GM19467 (cell line): ENCODE measurements around the gene ABL1.

Experiments
- ATAC-seq: cut with Tn5 transposase; IDR thresholded peaks from one replicate; pipeline ENCODE4 v1.9.1; 2021; ENCODE audit warnings: mild to moderate bottlenecking, moderate library complexity; ENCODE audit not compliant: unreplicated experiment

The ABL1 gene

DNA sequence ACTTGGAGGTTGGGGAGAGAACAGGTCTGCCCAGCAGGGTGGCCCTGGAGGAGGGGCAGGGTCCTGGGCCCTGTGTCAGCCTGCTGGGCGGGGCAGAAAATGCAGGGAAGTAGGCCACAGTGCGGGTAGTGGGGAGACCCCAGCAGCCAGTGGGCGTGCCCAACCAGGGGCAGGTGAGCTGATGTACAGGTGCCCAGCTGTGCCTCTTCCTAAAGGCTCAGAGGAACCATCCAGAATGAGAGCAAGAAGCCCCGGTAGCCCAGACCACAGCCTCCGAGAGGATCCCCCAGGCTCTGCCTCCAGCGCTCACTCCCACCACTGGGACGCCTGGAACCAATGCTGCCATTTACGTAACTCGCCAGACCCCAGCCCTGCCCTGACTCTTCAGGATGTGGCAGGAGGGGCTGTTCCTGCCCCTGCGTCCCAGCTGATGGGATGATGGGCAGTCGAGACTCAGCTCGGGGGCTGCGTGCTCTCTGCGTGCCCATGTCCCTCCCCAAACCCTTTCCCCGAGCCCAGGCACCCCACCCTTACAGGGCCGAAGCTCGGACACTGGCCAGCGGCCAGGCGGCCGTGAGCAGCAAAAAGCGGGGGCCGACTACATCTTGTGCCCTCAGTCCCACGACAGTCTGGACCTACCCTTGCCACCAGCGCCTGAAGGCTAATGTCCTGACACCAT, 79.5 kb downstream of the ABL1 start:
- no peak for ATAC-seq

DNA sequence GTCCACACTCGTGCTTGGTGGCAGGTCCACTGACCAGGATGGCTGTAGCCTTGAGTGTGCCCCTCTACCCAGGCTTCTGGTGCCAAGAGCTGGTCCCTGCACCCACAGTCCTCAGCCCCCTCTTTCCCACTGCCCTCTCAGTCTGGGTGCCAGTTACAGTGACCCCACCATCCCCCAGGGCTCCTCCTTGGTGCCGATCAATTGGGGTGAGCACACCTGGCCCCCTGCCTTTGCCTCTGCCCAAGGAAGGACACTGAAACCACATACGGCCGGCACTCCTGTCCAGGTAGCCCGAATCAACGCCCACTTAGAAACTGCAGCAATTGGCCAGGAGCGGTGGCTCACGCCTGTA, 80.0 kb downstream of the ABL1 start:
- ATAC-seq = no peak

DNA sequence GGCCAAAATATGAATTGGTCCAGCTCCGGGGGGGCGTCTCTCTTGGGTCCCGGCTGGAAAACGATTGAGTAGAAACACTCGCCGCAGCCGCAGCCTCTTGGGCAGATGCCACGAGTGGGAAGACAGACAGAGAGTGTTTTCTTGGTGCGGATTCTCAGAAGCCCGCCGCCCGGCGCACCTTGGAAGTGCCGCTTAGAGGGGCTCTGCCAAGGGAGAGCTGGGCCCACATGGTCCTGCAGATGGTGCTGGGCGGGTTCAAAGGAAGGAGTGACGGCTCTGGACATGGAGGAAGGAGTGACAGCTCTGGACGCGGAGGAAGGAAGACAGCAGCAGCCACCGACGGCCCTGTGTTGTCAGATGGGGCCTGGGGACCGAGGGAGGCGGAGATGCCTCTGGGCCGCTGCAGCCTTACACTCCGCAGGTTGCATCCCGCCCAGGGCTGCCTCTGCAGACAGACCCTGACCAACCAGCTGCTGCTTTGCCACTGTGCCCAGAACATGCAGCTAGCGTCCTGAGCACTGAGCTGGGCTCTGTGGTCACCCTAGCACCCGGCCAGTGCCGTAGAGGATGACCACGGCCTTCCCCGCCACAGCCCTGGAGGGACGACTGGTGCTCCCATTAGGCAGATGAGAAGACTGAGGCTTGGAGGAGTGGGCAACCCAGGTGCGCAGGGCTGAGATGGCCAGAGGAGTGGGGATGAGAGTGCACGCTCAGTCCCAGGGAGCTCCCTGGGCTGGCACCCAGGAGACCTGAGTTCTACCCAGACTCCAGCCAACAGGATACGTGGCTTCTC, 82.3 kb downstream of the ABL1 start:
- ATAC-seq = no peak

DNA sequence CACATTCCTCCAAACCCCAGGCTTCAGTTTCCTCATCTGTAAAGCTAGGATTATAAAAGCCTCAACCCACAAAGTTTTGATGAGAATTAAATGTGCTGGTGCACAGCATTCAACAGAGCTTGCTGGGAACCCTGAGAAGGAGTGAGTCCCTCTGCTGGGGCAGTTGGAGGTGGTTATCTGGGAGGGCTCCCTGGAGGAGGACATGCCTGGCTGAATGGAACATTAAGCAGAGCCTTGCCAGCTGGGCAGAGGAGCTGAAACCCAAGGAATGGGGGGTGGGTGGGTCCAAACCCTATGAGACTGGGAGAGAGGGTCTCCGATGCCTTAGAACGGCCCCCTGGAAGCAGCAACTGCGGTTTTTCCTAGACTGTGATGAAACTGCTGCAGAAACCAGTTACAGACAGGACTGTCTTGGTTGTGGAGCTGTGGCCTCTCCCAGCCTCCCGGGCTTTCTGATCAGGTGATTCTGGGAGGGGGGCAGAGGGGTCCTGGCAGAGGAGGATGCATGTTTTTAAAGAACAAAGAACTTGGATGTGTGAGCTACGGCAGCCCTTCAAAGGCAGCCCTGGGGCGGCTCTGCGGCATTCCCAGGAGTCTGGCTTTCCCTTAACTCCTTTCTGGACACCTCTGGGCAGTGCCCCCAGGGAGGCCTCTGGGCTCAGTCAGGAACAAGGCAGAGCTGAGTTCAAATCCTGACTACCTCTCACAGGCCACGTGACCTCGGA, 83.2 kb downstream of the ABL1 start:
- ATAC-seq = no peak

DNA sequence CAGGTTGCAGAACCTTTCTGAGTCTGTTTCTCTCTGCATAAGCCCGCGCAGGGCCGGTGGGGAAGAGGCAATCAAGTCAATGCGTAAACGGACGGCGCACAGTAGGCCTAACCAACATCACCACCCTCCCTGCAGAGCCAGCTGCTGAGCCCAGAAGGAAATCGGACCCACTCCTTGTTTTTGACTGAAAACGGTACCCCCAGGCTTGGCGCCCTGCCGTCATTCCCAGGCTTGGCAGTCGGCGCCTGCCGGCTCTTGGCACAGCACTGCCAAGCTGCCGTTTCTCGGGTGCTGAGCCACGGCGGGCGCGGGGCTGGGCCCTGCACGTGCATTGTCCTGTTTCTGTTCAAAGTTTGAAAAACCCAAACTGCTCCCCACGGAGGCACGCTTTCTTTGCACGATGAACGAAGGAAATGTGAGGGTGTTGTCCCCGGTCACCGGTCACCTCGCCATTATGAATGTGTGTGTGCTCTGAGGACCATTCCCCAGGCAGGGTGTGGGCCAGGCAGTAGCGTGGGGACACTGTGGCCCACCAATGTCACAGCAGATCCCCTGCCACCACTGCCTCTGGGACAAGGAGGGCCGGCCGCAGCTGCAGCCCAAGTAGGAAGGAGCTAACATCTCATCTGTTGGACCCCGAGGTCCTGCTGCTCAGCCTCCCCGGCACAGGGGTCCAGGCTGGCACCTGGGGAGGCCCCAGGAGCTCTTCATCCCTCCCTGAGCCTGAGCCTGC, 83.9 kb downstream of the ABL1 start:
- ATAC-seq = no peak

DNA sequence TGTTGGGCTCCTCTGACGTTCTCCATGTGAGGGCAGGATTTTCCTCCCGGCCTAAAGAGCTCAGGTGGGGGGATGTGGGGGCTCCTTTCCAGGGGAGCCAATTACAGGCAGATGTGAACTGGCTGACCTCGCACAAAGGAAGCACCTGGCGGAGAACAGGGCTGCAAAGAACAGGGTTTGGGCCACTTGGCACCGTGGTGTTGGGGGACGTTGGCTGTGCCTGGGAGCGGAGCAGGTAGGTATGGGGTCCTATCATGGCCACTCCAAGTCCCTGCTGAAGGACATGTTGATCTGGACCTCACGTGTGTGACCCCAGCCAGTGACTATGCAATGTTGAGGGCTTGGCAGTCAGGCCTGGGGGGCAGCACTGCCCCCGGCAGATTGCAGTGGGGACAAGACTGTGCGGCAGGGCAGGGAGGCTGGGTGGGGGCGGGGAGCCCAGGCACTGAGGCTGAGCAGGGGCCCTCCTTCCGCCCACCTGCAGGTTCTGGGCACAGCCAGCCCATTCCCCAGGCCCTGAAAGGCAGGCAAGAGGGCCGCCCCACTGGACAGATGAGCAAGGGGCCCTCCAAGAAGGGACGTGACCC, 84.6 kb downstream of the ABL1 start:
- ATAC-seq = no peak

DNA sequence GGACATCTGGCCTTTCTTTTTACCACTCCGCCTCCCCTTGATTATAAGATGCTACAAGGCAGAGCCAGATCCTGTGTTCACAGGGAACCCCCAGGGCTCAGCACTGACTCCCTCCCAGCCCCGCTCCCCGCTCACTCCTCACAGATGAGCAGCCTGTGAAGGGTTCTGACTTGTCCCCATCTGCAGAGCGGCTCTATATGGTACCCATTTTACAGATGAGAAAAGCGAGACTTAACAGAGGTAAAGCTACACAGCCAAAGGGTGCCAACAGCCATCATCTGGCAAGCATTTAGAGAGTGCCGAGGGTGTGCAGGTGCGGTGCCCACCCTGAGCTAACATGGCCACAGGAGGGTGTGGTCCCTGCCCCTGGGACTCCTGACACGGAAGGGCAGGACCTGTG, 85.2 kb downstream of the ABL1 start:
- no peak for ATAC-seq

DNA sequence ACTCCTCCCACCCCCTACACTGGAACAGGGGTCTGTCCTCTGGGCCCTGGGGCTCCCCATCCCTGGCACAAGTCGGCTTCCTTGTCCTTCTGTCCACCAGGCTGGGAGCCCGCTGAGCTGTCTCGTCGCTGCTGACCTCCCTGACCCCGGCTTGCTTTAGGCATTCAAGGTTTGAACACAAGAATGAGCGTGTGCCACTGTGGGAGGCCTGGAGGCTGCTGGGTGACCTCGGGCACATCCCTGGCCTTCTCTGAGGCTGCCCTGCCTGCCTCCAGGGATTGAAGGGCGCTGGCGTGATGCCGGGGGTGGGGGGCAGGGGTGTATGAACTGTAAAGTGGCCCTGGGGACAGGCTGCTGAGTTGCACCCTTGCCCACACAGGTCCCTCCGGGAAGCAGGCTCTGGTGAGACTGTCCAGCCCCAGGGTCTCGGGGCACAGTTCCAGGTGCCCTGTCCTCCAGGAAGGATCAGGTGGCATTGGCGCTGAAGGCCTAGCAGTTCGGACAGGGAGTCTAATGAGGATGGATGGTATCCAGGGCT, 85.8 kb downstream of the ABL1 start:
- ATAC-seq = no peak

DNA sequence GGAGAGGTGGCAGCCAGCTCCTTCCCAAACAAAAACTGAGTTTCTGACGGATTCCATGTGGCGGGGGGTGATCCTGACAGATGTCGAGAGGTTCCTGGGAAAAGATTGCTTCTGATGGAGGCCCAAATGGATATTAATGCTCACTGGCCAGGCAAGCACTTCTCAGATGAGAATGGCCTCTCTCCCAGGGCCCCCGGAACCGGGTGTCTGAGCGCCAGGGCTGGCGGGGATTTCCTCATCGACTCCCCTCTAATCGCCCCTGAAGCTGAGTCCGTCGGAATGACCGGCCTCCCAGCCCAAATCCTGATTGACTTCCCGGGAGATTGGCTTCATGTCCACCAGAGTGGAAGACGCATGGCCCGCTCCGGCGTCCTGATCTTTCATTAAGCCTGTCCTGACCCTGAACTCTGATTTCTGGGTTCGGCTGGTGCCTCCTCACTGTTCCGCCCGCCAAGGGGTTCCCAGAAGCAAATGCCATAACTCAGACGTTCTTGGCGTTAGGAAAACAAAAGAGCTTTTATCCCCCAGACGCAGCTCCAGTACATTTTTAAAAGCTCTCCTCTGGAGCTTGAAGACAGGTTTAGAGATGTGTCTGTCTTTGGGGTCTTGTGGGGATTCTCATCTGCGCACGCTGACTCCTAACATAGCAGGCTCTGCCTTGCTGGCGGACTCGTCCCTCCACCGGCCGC, 86.4 kb downstream of the ABL1 start:
- no peak for ATAC-seq

DNA sequence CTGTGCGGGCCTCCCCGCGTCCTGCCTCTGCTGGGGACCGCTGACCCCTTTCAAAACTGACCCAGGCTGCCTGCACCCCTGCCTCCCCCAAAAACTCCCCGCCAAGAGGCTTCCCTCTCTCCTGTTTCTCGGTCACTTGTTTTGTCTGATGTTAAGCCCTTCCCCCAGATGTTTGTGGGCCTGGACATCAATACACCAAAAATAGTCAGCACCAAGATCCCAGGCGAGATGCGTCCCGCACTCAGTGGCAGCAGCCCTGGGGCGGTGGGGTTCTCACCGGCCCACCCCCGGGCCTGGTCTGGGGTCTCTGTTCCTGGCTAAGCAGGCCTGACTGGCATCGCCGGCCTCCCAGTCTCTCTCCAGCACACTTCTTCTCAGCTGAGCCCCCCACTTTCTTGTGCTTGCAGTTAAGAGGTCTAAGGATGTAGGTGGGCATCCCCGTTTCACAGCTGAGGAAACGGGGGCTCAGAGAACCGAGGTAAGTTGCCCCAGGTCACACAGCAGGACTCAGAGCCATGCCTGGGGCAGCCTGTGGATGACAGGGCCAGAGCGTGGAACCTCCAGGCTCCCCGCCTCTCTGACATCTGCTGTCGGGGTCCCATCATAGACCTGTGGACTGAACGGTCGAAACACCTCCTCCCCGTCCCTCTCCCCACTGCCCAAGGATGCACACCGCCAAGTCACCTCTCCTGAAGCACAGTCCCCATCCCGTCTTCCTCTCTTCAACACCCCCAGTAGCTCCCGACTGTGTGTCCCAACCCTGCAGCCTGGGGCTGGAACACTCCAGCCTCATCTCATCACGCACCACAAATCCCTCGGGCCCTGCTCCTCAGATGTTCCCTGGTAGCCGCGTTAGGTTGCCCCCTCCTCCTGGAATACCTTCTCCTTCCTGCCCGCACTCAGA, 87.2 kb downstream of the ABL1 start:
- no peak for ATAC-seq

DNA sequence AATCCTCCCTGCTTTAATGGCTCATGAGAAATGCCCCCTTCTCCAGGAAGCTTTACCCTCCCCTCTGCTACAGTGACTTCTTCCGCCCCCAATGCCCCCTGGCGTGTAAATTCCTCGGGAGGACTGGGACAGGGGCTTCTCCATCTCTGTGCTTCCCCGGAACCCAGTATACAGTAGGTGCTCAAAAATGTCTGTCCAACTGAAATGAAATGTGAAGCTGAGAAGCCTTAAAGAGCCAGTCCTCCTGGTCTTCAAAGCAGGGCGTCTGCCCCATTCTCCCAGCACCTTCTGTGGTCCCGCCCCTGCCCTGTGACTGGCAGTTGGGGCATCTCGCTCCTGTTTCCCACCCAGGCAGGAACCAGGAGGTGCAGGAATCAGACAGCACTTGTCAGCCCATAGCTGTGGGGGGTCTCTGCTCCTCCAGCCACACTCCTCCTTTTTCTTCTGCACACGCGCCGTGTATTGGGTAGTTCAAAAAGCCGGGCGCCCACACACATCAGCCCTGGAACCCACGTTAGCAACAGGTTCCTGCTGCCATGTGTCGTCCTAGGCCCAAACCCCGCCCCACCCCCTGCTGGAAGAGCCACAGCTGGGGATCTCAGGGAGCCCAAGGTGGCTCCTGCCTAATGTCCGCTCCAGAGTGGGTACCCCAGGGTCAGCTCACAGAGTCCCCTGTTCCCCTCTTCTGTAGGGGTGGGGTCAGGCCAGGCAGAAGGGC, 88.0 kb downstream of the ABL1 start:
- ATAC-seq = no peak

DNA sequence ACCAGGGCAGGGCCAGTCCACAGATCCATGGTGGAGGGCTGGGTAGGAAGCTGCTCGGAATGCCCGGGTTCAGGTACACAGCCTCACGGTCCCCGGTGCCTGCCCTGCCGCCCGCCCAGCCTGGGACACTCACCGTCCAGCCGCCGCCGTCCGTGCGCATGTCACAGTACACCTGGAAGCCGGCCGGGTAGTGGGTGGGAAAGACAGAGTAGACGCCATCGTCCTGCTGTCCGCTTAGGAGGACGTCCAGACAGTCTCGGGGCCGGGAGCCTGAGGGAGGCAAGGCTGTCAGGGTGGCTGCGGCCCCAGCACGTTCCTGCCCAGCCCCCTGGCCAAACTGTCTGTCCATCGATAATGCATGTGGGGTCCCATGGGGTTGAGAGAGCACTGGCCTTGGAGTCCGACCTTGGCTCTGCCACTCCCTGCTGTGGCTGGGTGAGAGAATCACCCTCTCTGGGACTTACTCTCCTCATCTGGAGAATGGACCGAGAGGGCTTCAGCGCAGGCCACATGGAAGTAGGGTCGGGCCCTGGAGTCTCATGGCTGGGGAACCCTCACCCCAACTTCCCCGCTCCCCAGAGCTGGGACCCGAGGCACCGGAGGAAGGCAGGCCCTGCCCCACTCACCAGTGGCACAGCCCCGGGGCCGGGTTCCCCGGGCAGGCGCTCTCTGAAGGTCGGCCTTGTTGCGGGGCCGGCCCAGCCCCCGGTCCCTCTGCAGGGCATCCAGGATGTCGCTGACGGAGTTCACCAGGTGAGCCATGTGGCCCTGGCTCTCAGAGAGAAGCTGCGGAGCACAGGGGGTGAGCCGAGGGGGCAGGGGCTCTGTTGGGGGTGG, 88.8 kb downstream of the ABL1 start:
- no peak for ATAC-seq

DNA sequence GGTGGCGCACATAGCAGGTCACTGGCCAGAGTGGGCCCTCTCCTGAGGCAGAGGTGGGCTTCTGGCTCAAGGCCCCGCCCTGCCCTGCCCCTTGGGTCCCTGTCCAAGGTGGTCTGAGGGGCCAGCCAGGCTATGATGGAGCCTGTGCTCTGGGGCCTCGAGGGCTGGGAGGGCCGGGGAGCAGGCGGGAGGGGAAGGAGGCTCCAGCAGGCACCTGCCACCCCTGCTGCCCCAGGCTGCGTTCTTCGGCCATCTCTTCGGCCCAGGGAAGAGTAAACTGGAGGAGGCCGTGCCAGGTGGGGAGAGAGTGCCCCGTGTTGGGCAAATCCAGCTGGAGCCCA, 89.4 kb downstream of the ABL1 start:
- ATAC-seq = no peak

DNA sequence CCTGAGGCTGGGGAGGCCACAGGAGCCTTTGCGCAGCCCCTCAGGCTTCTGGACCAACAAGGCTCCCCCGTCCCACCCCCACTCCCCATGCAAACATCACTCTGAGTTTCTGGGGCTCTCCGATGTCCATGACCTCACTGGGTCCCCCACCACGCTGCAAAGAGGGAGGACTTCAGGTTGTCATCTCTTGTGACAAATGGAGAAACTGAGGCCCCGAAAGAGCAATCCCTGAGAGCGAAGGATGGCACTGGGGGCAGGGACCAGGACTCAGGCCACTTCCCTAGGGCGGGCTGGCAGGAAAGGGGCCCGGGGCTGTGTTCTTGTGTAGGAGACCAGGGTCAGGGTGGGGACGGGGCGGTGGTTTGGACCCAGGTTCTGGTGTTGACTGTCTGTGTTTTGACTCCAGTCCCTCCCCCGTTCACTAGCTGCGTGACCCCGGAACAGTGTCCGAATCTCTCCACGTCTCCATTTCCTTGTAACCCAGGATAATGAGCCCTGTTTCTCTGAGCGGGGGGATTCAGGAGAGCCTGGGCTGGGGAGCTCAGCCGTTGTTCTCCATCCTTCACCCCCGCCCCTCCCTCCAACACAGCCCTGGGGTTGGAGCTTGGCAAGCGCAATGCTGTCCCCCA, 90.1 kb downstream of the ABL1 start:
- ATAC-seq = no peak

DNA sequence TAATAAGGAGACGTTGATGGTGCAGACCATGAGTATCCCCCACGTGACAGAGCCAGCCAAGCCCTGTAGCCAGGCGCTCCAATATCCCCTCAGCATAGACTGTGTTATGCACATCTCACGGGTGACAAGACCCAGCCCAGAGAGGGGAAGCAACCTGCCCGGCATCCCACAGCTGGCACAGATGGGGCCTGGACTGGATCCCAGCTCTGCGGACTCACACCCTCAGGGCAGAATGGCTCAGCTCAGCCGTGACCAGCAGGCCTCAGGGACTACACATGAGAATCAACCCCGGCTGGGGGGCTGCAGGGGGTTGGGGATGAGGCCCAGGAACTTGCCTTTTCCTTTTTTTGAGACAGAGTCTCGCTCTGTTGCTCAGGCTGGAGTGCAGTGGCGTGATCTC, 92.3 kb downstream of the ABL1 start:
- no peak for ATAC-seq

DNA sequence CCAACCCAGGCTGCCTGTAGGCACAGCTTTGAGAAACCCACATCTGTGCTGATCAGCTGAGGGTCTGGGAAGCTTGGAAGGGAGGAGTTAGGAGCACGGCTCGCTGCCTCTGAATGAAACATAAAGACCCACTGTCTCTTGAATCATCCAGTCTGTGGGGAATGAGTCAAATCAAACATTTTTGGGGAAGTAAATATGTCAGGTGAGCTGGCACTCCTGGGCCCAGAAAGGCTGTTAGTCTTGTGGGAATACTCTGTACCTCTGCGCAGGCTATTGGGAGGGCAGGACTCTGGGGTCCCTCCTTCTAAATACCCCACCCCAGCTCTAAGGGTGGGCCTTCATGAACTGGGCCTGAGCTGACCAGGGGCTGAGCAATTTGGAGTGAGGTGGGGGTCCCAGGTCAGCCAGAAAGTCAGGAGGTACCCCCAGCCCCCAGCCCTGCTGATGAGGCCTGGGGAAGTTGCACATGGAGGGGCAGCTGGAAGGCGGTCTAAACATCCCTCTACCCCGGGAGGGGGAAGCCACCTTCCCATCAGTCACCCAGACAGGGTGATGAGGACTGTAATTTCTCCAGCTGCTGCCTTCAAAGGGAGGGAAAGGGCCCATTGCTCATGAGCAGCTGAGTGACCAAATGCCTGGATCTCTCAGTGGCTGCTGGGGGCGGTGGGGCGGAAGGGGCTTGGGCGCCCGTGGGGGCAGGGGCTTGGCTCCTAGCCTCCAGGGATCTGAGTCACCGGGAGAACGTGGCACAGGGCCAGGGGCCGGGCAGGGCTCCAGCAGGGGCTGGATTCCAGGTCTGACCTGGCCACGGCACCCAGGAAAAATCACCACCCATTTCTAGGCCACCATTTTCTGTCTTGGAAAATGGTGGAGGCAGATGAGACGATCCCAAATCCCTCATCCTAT, 93.2 kb downstream of the ABL1 start:
- ATAC-seq = no peak
